SH-SY5Y (cell line): ENCODE measurements around the gene KLHL22.

Experiments
- GATA2 ChIP-seq: IDR thresholded peaks from 2 replicates; pipeline ENCODE4 v1.6.1; 2011; ENCODE audit warnings: mild to moderate bottlenecking, low read depth, low read length
- GATA3 ChIP-seq: IDR thresholded peaks from 2 replicates; pipeline ENCODE4 v1.6.1; 2011; ENCODE audit warnings: low read depth, mild to moderate bottlenecking, low read length, moderate library complexity

The KLHL22 gene

DNA sequence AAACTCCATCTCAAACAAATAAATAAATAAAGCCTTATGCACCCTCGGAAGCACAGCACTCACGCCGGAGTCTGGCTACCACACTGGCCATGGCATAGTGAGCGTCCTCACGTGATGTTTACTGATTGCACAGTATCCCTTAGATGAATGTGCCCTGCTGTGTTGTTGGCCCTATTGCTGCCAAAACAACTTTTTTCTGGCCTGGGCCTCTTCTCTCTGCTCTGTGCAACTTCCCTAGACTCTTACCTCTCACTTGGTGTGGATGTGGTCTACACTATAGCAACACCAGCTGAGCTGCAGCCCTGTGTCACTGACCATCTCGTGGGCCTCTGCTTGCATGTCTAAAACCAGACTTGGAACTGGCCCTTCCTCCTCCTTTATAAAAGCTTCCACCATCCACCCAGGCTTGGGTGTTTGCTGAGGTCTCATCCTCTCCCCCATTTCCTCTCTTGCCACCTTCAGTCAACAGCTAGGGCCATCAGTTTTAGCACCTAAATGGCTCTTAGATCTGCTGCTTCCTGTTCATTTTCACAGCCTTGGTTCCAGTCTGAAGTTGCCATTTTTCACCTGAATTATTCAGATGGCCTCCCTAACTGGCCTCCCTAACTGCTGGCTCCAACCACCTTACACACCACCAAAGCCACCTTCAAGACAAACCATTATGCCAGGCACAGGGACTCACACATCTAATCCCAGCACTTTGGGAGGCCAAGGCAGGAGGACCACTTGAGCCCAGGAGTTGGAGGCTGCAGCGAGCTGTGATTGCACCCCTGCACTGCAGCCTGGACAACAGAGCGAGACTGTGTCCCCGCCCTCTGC, 92.4 kb downstream of the KLHL22 start:
- no peak for TF ChIP-seq GATA2

DNA sequence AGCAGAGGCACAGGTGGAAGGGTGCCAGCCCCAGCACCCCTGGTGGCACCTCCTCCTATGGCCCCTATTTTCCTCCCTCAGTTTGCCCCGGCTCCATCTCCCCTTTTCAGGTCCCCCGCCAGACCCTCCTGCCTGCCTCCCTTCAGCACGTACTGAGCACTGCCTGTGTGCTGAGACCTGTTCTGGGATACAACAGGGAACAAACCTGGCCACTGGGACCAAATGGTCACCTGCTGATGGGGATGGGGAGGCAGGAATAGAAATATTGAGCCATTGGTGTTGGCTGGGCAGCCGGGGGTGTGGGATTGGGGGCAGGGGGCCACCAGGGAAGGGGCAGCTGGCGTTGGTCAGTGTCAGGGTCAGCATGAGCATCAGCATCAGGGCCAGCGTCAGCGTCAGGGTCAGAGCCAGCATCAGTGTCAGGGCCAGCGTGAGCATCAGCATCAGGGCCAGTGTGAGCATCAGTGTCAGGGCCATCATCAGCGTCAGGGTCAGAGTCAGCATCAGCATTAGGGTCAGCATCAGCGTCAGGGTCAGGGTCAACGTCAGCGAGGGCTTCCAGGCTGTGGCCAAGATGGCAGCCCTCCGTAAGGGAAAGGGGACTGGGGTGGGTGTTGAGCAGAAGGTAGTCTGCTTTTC, 94.1 kb downstream of the KLHL22 start:
- TF ChIP-seq GATA3 (no peak), GATA2 (no peak)

DNA sequence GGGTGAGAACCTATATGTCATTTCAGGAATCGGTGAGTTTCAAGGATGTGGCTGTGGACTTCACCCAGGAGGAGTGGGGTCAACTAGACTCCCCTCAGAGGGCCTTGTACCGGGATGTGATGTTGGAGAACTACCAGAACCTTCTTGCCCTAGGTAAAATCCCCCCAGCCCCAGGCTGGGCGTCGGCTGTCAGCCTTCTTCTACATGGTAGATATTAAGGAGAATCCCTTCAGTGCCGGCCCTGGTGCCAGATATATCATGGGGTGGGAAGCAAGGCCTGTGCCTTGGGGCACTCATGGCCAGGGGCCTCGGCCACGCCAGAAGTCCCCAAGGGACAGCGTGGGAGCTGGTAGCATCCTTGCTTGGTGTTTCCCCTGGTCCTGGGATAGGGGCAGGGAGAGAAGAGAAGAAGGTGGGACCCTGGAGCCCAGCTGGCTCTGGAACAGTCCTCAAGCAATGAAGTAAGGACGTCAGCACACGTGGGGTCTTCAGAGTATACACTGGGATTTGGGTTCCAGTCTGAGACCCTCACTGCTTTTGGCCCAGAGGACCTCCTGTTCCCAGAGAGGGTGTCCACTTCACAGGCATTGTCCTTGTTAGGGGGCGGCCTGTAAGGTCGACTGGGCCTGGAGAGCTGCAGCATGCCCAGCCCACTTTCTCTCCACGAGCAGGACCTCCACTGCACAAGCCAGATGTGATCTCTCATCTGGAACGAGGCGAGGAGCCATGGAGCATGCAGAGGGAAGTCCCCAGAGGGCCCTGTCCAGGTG, 94.8 kb downstream of the KLHL22 start:
- TF ChIP-seq GATA2 (no peak), GATA3 (no peak)

DNA sequence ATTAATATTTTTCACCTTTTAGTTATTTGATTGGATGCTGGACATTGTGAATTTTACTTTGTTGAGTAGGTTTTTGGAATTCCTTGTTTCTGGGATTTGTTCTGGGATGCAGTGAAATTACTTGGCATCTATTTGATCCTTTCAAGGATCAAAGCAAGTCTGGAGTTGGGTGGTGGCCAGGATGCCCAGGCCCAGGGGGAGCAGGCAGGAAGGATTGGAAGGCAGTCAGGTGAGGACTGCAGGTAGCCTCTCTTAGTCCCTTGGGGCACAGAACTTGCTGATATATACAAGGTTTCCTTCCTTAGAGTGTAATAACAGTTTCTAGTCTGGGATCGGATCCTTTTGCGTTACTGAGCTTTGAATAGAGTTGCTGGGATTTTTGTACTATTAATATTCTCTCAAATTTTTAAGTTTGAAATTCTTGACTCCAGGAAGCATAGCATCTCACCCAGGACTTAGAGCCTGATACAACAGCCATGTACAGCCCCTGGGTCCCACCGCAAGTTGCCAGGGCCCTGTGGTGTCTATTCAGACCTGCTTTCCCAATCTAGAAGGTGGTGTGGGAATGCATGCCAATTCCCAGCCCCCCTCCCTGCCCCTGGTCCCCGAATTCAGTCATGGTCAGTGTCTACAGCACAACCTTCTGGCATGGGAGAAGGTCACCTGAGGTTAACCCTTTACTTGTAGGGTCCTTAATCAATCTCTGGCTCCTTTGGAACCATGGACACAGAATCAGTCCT, 95.6 kb downstream of the KLHL22 start:
- TF ChIP-seq GATA3 (no peak), GATA2 (no peak)

DNA sequence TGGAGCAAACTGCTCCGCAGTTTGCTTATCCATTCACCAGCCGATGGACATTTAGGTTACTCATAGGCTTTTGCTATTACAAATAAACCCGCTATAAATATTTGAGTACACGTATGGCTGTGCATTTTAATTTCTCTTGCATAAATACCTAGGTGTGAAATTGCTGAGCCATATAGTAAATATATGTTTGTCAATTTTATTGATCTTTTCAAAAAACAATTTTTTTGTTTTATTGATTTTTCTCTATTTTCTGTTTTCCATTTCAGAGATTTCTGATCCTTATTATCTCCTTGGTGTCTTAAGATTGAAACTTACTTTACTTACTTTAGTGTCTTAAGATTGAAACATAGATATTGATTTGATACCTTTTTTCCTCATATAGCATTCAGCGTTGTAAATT, 97.2 kb downstream of the KLHL22 start:
- TF ChIP-seq GATA2: no peak
- TF ChIP-seq GATA3: no peak

DNA sequence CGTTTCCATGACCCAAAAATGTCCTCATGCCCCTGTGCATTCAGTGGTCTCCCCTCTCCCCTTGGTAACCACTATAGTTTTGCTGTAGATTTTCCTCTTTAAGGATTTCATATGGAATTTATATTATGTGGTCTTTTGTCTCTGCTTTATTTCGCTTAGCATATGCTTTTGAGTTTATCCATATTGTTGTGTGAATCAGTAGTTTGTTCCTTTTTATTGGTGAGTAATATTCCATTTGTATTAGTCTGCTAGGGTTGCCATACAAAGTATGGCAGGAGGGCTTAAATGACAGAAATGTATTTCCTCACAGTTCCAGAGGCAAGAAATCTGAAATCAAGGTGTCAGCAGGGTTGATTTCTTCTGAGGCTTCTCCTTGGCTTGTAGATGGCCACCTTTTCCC, 98.1 kb downstream of the KLHL22 start:
- no peak for TF ChIP-seq GATA3
- TF ChIP-seq GATA2: no peak

DNA sequence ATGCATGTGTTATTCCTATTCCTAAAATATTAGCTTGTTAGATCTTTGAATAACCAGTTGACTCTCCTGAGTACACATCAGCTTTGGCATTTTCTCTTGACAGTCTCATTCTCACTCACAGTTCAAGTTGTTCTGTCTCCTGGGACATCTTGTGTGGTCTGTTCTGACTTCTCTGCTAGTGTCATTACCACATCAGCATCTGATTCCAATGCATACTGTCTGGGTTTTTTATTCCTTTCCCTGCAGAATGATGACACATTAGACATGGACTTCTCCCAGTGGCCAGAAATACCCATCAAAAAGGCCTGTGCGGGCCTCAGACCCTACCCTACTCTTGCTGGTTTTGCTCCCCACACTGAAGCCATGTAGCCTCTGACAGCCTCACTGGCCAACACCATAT, 99.0 kb downstream of the KLHL22 start:
- TF ChIP-seq GATA3 (no peak), GATA2 (no peak)

DNA sequence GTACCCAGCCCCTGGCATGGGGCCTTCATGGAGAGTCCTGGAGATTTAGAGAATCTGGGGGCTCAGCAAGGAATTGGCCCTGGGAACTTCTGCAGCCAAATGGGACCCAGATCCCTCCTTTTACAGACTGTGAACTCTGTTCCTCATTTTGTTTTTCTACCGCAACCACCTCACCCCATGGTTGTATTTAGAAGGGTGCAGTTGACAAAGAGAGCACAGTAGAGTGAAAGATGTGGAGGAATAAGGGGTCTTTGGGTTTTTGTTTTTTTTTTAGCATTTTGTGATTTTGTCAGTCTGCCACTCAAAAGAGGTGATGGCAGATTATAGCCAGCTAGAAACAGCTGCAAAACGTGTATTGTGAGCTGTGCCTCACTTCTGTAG, 99.7 kb downstream of the KLHL22 start:
- no peak for TF ChIP-seq GATA3
- no peak for TF ChIP-seq GATA2

DNA sequence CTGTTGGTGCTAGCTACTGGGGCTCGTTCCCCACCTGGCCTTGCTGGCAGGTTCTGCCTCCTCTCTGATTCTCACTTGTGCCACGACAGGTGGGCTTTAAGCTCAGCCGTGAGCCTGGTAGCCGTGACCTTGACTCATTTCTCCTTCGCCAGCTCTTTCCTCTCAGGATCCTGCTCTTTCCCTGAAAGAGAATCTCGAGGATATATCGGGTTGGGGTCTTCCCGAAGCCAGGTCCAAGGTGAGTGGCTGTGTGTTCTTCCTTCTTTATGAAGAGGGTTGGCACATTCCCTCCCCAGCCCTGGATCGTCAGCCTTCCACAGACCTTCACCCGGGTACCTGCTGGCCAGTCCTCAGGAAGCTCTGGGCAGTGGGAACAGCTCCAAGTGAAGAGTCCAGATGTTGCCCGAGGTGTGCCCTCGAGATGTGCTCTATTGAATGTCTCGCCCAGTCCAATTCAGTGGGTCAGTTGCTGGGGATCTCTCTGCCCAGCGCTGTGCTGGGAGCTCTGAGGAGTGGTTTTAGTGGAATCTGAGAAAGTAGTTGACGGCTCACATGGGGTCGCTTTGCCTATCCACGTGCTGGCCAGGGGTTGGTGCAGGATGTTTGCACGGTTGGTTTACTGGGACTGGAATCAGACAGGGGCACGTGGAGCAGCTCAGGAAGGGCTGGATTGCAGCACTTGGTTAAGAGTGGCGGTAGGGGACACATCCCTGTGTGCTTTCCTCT, 100.3 kb downstream of the KLHL22 start:
- TF ChIP-seq GATA2 (no peak), GATA3 (no peak)

DNA sequence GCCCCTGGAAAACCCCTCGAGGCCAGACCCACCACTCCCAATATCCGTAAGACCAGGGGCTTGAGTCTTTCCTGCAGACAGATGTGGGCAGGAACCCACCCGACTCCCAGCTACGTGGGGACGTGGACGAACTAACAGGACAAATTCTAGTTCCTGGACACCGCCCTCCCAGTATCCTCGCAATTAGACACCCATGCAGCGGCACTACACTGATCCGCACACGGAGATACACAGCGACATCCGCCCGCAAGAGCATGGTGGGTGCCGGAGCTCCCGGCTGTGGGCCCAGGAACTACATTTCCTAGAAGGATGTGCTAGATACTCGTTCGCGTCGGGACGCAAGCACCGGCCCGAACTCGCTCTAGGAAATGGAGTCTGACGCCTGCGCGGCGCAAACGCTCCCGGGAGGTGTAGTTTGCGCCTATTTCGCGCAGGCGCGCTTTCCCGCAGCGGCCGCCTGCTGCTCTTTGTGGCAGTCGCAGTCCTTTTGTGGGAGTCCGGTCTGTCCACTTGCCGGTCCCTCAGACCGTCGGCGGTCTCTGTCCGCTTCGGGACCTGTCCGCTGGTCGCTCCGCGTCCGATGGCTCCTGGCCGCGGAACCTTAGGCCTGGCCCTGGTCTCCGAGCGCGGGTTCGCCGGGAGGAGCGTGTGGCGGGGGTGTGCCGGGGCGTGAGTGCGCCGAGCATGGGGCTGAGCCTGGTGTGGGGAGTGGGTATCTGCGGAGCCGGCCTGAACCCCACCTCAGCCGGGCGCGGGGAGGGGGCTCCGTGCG, 101.7 kb downstream of the KLHL22 start, which contains the start of gene ZNF74:
ZNF74 (plus strand) TSS at position 447 of the 772 bp plus-strand sequence. CDS start 478 bp downstream, outside the sequence.
- TF ChIP-seq GATA2: no peak
- TF ChIP-seq GATA3: no peak

DNA sequence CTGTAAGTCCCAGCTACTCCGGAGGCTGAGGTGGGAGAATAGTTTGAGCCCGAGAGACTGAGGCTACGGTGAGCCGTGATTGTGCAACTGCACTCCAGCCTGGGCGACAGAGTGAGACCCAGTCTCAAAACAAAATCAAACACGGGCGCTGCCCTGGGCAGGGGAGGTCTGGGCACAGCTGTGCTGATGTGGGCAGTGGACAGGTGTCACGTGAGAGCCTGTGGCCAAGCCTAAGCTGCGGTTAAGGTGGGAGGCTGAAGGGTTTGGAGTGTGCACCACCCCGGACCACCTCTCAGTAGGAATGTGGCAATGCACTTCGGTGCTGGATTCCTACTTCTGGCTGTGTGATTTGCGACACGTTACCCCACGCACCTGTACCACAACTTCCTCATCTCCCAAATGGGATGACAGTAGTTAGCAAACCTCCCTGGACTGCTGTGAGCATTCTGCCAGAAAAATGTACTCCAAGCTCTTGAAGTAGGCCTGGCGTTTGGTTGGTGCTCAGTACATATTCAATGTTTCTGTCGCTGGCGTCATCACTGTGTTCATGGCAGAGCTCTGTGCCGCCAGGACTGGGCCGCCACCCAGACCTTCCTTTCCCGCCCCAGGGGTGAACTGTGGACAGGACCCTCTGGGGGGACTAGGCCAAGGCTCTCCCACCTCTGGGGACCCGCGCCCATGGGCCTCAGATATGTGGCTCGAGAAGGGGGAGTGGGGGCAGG, 102.5 kb downstream of the KLHL22 start:
- TF ChIP-seq GATA3: no peak
- no peak for TF ChIP-seq GATA2
